Pancreas (tissue), 10 donors: ENCODE data around the gene KANTR. TPM values are rescaled to one million over a fixed set of nuclear protein-coding genes. Genes with fewer than 3 reads are reported as not detected.
A peak's percentile ranks its signal among the peaks of the same experiment; 100 is the strongest.

Source experiments
- ATAC-seq, 4 donors: fragments of 200-7000 bp; cut with Tn5 transposase; one replicate each; pipeline versions ENCODE4 v1.8.0 to v1.9.1; 2020; ENCODE audit warnings: mild to moderate bottlenecking in 4 of 4, moderate library complexity in 4 of 4
- DNase-seq, 6 donors: peaks; one replicate each; pipeline ENCODE4 v3.0.0-alpha.2; 2020
- FAIRE-seq: peaks from 2 replicates; lab custom pipeline; 2012; peaks lifted over from hg19 to GRCh38; lab: Jason Lieb, UNC
- H3K27ac ChIP-seq, 4 donors: fragments of 200-600 bp; sonication (generic); 1 replicate in 3 of 4; 2 replicates in 1 of 4; pipeline versions ENCODE4 v1.5.0 to v1.8.0; 2020
- H3K27me3 ChIP-seq, 4 donors: fragments of 200-600 bp; one replicate each; pipeline ENCODE4 v1.8.0; 2021
- H3K36me3 ChIP-seq, 3 donors: fragments of 200-600 bp; sonication (generic) in 1 of 3; one replicate each; pipeline versions ENCODE4 v1.5.0 to v1.8.0; 2020 to 2021
- H3K4me1 ChIP-seq, 3 donors: fragments of 200-600 bp; one replicate each; pipeline ENCODE4 v1.8.0; 2021
- H3K4me3 ChIP-seq, 4 donors: fragments of 200-600 bp; sonication (generic) in 2 of 4; one replicate each; pipeline versions ENCODE4 v1.5.0 to v1.8.0; 2020 to 2021
- H3K9me3 ChIP-seq, 4 donors: fragments of 200-600 bp; one replicate each; pipeline ENCODE4 v1.8.0; 2021
- WGBS, 2 donors: extraction: QIAGEN DNeasy Blood & Tissue Kit; methylation state at CpG; one replicate each; pipeline ENCODE4 v1.1.7; 2013; 5-methylcytosine and 5-hydroxymethylcytosine counted together
- intact Hi-C, 3 donors: fragments of 100-400 bp; cut with DNase I; formaldehyde crosslinking; loops; one replicate each; pipeline versions ENCODE4 v1.11.1 to v1.14.2; 2022
- polyA plus RNA-seq, 2 donors: library from polyadenylated mRNA; stranded (reverse); fragments of 200-250 nt; gene quantifications; one replicate each; pipeline ENCODE4 v1.2.3, GENCODE V29; 2013
- total RNA-seq, 6 donors: library from RNA; stranded (reverse); fragmentation: NEBNext Ultra II Directional in 4 of 6; extraction: Animal tissue kit (Norgen Biotek cat#: 25700) in 4 of 6; gene quantifications; one replicate each; pipeline versions ENCODE4 v1.2.1 to v1.2.4, GENCODE V29; 2021 to 2023
- TF ChIP-seq, protein P1 (sequence below), 4 donors: fragments of 200-600 bp; sonication (generic) in 3 of 4; IDR thresholded peaks; one replicate each; pipeline versions ENCODE4 v1.5.0 to v1.8.0; 2021; ENCODE audit warnings: antibody characterized with exemption in 4 of 4
- donor health status: healthy with polysubstance abuse.
- donor health status: DM: no; HTN: no; CAD: no; lungs with moderate emphysema.
- donor health status: DM: no; HTN: no; CAD: no.
- donor health status: control.
- donor health status: control.
- donor health status: Bipolar disorder and iron deficiency.
- donor health status: DM: yes; HTN: yes; CAD: no.
- donor health status: DM: no; HTN: no; CAD: no.
- donor health status: DM: no; HTN: no; CAD: no.
- donor health status: DM: yes; HTN: yes; CAD: no.

KANTR gene, protein sequence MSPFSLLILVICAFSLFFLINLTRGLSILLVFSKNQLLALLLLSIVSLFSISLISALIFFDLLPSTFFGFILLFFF
- 1 to 10 TPM; 2.4 to 7.2 (median 4.9) TPM for total RNA-seq
- polyA plus RNA-seq, result 10 to 100 TPM in 1 of 2 donors, 1 to 10 TPM in 1; 8.2 to 10.8 TPM

DNA sequence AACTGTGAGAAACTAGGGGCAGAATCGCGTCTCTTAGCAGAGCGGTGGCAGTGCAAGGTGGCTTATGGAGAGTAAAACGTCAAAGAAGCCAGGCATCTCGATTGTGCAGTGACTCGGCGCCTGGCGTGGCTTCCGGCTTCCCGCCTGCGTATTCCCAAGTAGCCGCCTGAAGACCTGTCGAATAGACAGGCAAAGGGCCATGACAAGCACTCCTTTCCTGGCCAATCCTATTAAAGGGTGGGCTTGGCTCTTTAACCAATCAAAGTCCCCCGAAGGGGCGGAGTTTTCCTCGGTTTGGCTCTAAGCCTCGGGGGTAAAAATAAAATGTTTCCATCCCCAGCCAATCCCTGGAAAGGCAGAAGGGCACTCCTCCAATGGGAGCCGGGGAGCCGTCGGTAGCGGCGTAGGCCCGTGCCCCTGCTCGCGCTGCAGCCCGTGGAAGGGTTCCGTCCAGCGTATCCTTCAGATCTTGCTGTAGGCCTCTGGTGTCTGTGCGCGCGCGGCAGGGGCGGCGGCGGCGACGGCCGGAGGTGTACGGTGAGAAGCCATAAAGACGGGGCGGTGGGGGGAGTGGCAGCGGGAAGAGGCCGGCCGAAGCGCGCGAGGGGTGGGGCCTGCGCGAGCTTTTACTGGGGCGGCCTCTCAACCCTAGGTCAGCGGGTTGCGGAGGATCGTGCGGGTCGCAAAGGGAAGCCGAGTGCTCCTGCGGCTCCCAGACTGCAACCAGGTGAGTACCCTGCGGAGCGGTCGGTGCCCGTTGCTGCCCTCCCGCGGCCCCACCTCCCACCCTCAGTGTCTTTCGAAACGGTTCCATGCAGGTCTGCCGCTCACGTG, at the start of gene KANTR:
KANTR (plus strand) TSS at position 395 of the 834 bp plus-strand sequence. CDS start 30,131 bp downstream, outside the sequence.
- Histone ChIP-seq H3K4me1 (no peaks in the 10 kb centered on the region), H3K9me3 (no peaks in the 10 kb centered on the region), H3K27ac (peak within 1 kb of the TSS; percentile 69 to 86 (median 82)), H3K4me3 (peak within 1 kb of the TSS; percentile 24 to 62 (median 38)), H3K36me3 (no peaks in the 10 kb centered on the region), H3K27me3 (no peaks in the 10 kb centered on the region)
- 0 to 27% methylated on average over 52 to 67 of the region's 67 CpGs for WGBS, 2 donors
- ATAC-seq (peak; percentile 89 to 94 (median 90)), DNase-seq (peak; percentile 81 to 91 (median 88)), FAIRE-seq (peak; percentile 97)
- TF ChIP-seq, protein P1, sequence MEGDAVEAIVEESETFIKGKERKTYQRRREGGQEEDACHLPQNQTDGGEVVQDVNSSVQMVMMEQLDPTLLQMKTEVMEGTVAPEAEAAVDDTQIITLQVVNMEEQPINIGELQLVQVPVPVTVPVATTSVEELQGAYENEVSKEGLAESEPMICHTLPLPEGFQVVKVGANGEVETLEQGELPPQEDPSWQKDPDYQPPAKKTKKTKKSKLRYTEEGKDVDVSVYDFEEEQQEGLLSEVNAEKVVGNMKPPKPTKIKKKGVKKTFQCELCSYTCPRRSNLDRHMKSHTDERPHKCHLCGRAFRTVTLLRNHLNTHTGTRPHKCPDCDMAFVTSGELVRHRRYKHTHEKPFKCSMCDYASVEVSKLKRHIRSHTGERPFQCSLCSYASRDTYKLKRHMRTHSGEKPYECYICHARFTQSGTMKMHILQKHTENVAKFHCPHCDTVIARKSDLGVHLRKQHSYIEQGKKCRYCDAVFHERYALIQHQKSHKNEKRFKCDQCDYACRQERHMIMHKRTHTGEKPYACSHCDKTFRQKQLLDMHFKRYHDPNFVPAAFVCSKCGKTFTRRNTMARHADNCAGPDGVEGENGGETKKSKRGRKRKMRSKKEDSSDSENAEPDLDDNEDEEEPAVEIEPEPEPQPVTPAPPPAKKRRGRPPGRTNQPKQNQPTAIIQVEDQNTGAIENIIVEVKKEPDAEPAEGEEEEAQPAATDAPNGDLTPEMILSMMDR (IDR thresholded peaks at IDR 0.05), result no peak
- intact Hi-C loops, result no loop called here

DNA sequence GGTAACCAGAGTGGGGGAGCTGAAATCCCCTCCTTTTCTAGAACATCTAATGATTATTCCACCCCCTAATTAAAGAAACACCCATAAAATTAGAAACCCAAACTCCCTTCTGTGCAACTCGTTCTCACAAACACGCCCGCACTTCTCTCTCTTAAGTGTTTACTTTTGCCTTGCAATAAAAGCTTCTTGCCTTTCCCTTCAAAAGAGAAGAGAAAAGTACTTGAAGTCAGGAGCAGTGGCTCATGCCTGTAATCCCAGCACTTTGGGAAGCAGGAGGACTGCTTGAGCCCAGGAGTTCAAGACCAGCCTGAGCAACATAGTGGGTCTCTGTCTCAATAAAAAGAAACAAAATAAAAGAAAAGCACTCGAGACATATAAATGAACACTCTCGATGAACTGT, 48.9 kb upstream of the KANTR start:
- no peak for ATAC-seq
- no peak overlapping the region for H3K4me3 ChIP-seq
- 71 to 74% methylated on average over 5 of the region's 5 CpGs for WGBS, 2 donors
- no peaks in the 10 kb centered on the region for H3K9me3 ChIP-seq
- no peak for DNase-seq
- no peak for FAIRE-seq
- no peak overlapping the region for H3K27ac ChIP-seq
- intact Hi-C loops, result no loop called here
- H3K36me3 ChIP-seq, result no peaks in the 10 kb centered on the region
- no peaks in the 10 kb centered on the region for H3K4me1 ChIP-seq
- TF ChIP-seq, protein P1 (IDR thresholded peaks at IDR 0.05), result no peak
- H3K27me3 ChIP-seq, result peaks cover 0 to 13% (median 2%) of the 10 kb centered on the region in 4 donors

DNA sequence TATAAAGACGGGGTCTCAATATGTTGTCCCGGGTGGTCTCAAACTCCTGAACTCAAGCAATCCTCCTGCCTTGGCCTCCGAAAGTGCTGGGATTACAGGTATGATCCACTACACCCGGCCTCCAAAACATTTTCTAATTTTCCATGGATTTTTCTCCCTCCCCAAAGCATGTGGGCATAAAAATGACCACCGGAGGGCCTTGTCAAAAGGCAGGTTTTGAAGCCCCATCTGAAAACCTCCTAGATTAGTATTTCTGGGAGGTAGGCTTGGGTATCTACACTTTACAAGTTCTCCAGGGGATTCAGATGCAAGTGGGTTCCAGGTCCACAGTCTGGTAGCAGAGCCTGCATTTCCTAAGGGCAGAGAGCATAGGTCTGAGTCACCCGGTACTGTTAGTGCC, 46.7 kb upstream of the KANTR start:
- Histone ChIP-seq H3K4me3 (no peak overlapping the region), H3K36me3 (no peaks in the 10 kb centered on the region), H3K27me3 (peaks cover 0 to 2% (median 0%) of the 10 kb centered on the region in 4 donors), H3K9me3 (no peaks in the 10 kb centered on the region), H3K27ac (no peak overlapping the region), H3K4me1 (no peaks in the 10 kb centered on the region)
- ATAC-seq (no peak), DNase-seq (no peak), FAIRE-seq (no peak)
- 80 to 87% methylated on average over 6 of the region's 6 CpGs for WGBS, 2 donors
- intact Hi-C loops, result no loop called here
- TF ChIP-seq, protein P1 (IDR thresholded peaks at IDR 0.05), result no peak

DNA sequence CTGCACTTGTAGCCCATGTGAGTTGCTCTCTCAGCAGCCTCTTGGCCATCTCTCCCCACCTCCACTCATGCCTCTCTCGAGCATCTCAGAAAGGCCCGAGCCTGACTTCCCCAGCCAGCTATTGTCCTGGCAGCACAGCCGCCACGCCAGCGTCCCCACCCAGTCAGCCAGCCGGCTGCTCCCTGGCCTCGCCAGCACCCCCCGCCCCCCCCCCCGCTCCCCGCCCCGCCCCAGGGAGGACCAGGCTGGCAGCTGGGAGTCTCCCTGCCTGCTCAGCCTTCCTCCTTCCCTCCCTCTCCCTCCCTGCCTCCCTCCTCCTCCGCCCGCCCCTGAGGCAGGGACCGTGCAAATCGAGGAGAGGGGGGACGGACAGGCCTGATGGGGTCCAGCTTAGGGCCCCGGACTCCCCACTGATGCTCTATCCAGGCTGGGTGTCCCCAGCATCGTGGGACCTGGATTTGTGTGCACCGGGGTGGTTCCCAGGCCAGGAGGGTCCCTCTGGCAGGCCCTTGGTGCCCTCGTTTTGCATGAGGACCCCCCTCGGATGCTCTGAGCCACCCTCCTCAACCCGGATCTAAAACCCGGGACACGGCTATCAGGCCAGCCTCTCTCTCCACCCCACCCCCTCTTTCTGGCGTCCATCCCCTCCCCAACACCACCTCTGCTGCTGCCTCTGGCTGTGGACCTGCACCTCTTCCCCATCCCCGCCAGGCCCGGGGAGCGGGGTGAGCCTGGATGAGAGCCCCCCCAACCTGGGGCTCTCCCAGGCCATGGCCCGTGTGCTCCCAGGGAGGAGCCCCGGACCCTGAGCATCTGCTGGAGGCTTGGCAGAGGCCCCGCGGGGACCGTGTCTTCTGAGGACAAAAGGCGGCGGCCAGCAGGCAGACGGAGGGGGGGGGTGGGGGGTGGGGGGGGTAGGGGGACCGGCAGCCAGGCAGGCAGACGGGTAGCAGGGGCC, 45.5 kb upstream of the KANTR start, which contains the start of gene GPR173:
GPR173 (plus strand) TSS at position 621 of the 958 bp plus-strand sequence. CDS start 27,833 bp downstream, outside the sequence.
- Histone ChIP-seq H3K27ac (no peak within 1 kb of the TSS), H3K4me1 (no peaks in the 10 kb centered on the region), H3K36me3 (no peaks in the 10 kb centered on the region), H3K4me3 (peak within 1 kb of the TSS in 1 of 4 donors; percentile 20), H3K27me3 (peaks cover 0 to 2% (median 0%) of the 10 kb centered on the region in 4 donors), H3K9me3 (no peaks in the 10 kb centered on the region)
- ATAC-seq (peak; percentile 38 to 85 (median 78)), DNase-seq (peak in 2 of 6 donors; percentile 9 to 55), FAIRE-seq (no peak)
- intact Hi-C loops, result no loop called here
- 11 to 42% methylated on average over 22 to 35 of the region's 38 CpGs for WGBS, 2 donors
- TF ChIP-seq, protein P1 (IDR thresholded peaks at IDR 0.05), result no peak
